ENCODE results near the gene P4HTM. TPM values are rescaled to one million over a fixed set of nuclear protein-coding genes. Genes with fewer than 3 reads are reported as not detected.

The P4HTM gene
- total RNA-seq, result 37.1 TPM

DNA sequence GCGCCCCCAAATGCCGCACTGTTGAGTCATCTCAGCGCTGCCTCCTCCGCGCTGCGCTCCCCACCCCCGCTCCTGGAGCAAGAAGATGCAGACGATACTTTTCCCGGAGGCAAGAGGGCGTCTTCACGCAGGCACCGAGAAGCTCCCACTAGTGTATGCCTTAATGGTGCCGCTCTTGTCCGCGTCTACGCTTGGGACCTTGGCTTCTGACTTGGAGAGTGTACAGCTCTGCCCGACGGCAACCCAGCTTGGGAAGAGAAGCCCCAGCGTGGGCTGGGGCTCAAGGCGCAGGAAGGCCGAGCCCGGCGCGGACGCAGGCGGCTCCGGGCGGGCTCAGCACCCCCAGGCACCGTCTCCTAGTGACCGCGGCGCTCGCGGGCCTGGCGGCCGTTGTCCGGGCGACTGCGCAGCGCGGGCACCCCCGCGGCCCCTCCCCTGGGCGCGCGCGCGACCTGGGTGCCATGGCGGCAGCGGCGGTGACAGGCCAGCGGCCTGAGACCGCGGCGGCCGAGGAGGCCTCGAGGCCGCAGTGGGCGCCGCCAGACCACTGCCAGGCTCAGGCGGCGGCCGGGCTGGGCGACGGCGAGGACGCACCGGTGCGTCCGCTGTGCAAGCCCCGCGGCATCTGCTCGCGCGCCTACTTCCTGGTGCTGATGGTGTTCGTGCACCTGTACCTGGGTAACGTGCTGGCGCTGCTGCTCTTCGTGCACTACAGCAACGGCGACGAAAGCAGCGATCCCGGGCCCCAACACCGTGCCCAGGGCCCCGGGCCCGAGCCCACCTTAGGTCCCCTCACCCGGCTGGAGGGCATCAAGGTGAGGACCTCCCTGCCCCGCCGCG is at the start of gene P4HTM:
TSS of gene P4HTM (plus strand) at position 446 of the 840 bp plus-strand sequence. CDS start at position 462, 16 bp downstream.
- peak; percentile 93 for DNase-seq

- DNase-seq, result no peak
Measured at GRCh38 chr3:48945432-48945831, 44.6 kb upstream of the P4HTM start.

DNA sequence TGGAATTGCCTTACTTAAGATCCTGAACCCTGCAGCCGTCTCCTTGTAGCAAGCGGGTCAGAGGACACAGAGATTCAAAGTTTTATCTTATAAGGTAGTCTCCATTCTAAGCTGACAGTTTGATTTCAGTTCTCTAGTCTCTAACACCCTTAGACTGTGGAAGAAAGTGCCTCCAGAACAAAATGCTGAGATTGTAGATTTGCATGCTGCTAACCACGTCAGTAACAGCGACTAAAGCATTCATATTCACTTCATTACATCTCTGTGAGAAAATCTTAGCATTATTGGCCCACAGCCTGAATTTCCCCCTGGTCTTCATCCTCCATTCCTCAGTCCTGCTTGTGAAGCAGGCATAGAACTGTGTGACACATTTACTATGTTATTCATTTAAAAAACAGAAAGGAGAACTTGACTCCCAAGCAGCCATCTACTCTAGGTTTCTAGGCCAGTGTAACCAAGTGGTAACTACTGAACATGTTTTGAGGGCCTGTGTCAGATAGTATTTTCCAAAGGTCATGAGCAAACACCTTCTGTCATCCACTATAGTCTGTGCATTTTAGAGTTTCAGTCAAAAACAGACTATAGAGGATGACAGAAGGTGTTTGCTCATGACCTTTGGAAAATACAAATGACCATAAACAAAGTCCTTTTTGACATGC is 44.0 kb upstream of the P4HTM start:
- no peak for DNase-seq

- no peak for DNase-seq
Measured at GRCh38 chr3:48949376-48949717, 40.7 kb upstream of the P4HTM start.

DNA sequence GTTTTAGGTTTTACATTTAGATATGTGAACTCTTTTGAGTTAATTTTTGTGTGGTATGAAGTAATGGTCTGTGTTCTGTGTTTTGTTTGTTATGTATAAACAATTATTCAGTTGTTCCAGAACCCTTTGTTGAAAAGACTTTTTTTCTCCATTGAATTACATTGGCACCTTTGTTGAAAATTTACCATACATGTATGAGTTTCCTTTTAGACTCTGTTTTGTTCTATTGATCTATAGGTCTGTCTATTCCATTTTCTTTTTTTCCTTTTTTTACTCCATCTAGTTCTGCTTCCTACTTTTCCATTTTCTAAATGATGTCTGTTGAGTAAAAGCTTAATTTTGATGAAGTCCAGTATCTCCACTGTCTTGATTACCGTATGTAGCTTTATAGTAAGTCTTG is 40.0 kb upstream of the P4HTM start:
- DNase-seq, result no peak

DNA sequence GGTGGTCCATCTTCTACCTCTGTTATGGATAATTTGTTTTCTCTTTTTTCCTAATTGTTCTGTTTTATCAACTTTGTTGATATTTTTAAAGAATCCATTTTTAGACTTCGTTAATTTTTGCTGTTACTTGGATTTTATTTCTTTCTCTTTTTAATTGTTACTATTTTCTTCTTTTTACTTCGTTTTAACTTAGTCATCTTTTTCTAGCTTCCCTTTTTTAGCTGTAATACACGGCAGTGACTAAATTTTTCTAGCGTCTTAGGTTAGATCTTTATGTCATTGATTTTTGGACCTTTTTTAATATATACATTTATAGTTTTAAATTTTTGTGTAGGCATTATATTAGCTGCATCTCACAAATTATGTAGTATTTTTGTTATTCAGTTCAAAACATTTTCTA is 38.3 kb upstream of the P4HTM start:
- no peak for DNase-seq

- DNase-seq, result peak; percentile 10
Measured at GRCh38 chr3:48952510-48953118, 37.4 kb upstream of the P4HTM start.

- DNase-seq, result no peak
Measured at GRCh38 chr3:48957006-48957705, 32.9 kb upstream of the P4HTM start.

- no peak for DNase-seq
Measured at GRCh38 chr3:48960841-48961413, 29.1 kb upstream of the P4HTM start.

DNA sequence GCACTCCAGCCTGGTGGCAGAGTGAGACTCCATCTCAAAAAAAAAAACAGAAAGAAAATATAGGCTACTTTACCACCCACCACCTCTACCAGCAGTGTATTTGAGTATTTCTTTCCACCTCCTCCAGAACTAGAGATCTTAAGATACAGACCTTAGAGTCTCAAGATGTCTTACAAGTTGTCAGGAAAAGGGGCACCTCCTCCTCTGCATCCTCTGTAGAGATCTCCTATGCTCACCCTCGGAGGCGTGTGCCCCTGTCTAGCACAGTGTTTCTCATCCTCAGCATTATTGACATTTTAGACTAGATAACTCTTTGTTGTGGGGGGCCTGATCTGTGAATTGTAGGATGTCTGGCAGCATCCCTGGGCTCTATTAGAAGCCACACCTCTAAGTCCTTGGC is 27.7 kb upstream of the P4HTM start:
- DNase-seq, result no peak

- no peak for DNase-seq
Measured at GRCh38 chr3:48962939-48963338, 27.1 kb upstream of the P4HTM start.

DNA sequence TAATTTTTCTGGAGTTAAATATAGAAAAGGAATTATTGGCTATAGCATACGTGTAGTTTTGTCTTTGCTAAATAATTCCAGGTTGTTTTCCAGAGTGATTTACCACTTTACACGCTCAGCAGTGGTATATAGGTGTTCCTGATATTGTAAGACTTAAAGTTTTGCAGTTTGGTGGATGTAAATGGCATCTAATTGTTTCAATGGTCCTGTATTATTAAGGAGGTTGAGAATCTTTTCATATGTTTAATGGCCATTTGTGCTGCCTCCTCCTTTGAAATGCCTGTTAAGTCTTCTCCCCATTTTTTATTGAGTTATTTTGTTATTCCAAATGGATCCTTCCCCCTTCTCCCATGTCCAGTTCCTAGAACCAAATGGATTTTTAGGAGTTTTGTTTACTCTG is 26.4 kb upstream of the P4HTM start:
- DNase-seq, result no peak

DNA sequence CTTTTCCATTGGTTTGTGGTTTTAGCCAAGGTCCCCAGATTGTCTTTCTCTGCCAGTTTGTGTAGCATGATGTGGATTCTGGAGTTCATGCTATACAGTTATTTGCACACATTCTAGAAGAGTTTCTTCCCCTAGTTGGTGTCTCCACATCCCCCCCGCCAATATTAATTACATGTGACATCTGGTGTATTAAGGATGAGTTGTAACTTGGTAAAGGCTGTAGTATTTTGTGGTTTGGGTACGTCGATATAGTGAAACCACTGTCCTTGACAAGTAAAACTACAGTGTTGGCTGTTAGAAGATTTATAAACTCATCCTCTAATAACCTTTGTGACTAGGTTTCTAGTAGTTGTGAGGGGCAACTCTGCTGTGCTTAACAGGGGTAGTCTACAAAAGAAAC is 23.7 kb upstream of the P4HTM start:
- DNase-seq, result no peak

DNA sequence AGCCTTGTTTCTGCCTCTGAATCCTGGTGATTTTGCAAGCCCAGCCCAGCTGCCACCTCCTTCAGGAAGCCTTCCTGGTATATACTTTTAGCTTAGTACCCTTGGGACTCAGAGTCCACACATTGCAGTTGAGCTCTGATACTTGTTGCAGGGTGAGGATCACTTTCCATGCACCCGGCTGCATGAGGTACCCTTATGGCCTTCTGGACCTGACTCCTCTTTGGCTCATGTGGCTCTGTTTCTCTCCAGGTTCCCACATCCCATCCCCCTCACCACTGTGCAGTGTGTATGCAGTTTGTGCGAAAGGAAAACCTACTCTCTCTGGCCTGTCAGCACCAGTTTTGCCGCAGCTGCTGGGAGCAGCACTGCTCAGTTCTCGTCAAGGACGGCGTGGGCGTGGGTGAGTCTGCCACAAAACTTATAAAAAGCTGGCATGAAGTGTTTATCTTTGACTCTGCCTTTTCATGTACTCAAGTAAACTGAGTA is 23.1 kb upstream of the P4HTM start:
- DNase-seq, result peak; percentile 42

- peak; percentile 77 for DNase-seq
Measured at GRCh38 chr3:48970586-48970985, 19.5 kb upstream of the P4HTM start.

DNA sequence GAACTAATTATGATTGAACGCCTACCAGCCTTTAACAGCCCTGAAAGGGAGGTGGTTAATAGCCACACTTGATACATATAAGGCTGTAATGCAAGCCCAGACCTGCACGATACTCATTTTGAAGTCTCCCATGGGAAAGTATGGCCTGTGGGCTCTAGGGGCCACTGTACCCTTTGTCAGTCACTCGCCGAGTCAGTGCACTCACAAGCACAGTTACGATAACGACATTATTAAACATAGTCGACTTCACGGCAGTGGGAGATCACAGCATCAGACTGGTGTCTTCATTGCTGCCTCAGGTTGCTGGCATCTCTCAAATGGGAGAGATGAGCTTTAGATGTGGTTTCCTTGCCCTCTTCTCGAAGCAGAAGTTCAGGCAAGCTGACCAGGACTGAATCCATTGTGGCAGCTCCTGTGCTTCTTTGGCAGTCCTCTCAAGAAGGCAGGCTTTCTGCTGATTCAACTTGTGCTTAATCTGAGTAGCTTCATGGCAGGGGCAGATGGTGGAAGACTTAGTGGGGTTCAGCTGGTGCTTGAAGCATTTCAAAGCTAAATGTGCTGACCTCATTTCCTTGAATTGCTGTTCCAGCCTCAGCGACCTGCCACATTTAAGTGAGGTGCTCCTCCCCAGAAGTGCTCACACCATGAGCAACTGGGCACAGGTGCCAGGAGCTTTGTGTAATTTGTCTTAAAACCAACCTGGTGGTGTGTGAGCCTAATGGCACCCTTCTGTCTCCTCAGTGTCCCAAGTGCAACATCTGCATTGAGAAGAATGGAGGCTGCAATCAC is 15.8 kb upstream of the P4HTM start:
- DNase-seq, result no peak

- DNase-seq, result no peak
Measured at GRCh38 chr3:48979451-48979850, 10.6 kb upstream of the P4HTM start.

- DNase-seq, result no peak
Measured at GRCh38 chr3:48980295-48980694, 9.7 kb upstream of the P4HTM start.

GRCh38 chr3:48982016-48982415 is 8.0 kb upstream of the P4HTM start:
- DNase-seq, result no peak

DNA sequence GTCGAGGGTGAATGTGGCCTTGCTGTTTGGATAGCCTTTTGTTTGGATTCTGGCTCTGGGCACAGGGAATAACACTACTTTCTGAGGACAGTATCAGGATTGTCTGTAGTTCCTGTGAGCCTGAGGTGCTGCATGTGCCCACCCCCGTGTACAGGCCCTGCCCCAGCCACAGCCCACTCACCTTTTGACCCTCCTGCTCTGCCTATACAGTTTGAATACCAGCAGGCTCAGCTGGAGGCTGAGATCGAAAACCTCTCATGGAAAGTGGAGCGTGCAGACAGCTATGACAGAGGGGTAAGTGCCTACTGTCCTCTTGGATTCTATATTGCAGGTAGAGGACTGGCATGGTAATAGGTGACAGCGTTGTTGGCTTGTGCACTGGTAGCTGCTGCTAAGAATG is 7.4 kb upstream of the P4HTM start:
- DNase-seq, result no peak

GRCh38 chr3:48983096-48983495 is 6.9 kb upstream of the P4HTM start:
- DNase-seq, result no peak

DNA sequence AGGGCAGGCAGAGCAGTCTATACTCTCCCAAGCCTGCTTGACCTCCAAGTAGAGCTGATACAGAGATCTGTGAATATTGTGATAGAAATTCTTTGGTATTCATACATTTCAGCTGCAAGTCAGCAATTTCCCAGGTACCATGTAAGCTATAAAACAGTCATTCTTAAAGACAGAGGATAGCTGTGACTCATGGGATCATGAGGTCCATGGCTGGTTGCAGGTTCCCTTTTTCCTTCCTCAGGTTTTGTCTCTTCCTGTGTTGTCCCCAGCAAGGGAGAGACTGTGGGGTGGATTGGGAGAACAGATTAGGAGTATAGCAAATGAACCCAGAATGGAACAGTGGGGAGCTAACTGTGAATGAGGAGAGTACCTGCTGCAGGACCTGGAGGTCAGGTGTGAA is 5.4 kb upstream of the P4HTM start:
- DNase-seq, result no peak
